Endometrium (tissue), 2 donors: ENCODE measurements around the gene LRRC70.

Experiments
- FAIRE-seq: peaks from 2 replicates; lab custom pipeline; 2012; peaks lifted over from hg19 to GRCh38; lab: Jason Lieb, UNC
- donor health status: control.
- donor health status: control.

The LRRC70 gene

DNA sequence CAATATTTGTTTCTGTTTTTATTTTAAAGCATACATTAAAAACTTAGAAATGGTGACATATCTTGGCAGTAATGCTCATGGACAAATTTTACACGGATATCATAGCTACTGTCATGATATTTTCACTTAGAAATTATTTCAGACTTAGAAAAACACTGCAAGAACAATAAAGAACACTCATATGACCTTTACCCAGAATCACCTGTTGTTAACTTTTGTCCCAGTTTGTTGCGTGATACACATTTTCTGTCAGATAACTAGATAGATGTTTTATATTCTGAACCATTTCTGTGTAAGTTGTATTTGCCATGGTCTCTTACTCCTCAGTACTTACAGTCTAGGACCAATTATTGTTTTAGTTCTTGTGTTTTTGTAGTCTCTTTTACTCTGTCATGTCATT is 3.6 kb upstream of the LRRC70 start:
- FAIRE-seq, result no peak

DNA sequence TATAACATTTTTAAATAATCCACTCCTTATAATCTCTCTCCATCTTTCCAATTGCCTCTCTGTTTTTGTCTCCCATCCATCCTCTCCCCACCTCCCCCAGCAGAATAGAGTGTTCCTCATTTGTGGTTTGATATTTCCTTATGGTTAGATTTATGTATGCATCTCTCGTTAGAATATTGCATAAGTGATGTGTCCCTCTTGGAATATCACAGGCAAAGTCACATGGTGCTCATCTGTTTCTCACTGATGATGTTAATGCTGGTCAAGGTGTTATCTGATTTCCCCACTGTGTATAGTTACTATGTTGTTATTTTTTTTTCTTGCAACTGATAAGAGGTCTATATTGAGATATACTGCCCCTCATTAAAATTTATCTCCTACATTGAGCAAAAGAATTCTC is 3.1 kb upstream of the LRRC70 start:
- FAIRE-seq, result no peak

DNA sequence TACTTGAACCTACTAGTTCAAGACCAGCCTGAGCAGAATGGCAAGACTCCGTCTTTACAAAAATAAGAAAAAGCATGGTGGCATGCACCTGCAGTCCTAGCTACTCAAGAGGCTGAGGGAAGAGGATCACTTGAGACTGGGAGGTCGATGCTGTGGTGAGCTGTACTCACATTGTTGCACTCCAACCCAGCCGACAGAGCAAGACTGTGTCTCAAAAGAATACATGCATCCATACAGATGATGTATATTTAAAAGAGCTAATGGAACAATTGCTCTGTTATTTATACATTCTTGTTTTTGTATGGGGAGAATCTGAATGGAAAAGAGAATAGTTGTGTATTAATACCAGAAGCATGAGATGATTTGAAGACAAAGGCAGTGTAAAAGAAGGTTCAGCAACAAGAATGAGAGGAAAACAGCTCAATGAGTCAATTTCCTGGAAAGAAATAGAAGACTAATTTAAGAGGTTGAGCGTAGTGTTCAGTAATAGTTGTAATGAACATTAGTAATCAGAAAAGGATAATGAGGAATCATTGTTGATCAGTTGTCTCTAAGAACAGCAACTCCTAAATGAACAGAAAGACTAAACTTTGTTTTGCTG is 1.9 kb upstream of the LRRC70 start:
- FAIRE-seq, result no peak

DNA sequence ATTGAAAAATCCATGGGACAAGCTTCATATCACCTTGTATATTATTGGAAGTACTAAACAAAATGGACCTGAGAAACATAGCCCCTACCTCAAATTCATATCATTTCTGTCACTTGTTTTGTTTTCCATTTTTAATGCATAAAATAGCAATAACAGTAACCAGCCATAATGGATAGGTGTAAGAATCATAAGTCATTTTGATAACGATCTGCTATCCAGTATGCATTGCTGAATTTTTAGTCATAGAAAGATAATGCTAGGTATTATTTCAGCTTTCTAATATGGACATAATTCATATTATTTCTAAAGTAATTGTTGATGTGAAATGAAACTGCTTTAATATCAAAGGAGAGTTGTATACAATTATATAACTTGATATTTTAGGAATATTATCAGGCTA is 1.1 kb upstream of the LRRC70 start:
- no peak for FAIRE-seq

DNA sequence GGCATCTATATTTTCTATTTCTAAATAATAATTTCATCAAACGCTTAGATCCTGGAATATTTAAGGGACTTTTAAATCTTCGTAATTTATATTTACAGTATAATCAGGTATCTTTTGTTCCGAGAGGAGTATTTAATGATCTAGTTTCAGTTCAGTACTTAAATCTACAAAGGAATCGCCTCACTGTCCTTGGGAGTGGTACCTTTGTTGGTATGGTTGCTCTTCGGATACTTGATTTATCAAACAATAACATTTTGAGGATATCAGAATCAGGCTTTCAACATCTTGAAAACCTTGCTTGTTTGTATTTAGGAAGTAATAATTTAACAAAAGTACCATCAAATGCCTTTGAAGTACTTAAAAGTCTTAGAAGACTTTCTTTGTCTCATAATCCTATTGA is 1.1 kb downstream of the LRRC70 start:
- FAIRE-seq, result no peak

DNA sequence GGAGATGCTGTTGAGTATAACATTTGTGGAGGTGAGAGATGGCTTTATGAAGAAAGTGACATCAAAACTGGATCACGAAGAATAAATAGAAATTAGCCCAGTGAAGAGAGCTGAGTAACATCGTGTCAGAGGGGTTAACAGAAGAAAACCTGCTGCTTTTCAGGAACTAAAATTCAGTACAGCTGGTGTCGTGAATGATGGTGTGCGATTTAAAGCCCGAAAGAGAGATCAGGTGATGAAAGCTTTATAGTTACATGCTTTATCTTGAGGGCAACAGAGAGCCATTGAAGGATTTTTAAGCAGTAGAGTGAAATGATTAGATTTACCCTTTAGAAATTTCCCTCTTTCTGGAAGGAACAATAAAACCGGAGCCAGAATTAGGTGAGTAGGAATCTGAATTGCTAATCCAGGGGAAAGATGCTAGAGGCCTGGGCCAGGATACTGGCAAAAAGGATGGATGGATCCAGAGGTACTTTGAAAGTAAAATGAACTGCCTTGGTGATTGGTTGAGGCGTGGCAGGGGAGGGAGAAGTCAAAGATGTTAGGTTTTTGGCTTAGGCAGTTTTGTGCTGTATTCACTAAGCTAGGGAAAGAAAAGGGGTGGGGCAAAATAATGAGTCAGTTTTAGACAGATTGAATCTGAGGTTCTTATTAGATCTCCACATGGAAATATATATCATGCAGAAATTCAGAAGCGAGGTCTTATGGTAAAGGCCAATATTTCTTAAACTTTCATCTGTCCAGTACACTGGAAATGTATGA is 3.4 kb downstream of the LRRC70 start:
- no peak for FAIRE-seq

DNA sequence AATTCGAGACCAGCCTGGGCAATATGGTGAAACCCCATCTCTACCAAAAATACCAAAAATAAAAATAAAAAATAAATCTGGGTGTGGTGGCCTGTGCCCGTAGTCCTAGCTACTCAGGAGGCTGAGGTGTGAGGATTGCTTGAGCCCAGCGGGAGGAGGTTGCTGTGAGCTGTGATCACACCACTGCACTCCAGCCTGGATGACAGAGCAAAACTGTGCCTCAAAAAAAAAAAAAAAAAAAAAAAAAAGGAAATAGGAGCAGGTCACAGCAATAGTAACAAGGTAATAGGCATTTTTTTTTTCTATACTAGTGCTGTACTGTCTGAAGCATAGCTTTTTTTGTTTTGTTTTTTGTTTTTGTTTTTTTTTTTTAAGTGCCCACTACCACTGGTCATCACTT is 5.8 kb downstream of the LRRC70 start:
- no peak for FAIRE-seq

DNA sequence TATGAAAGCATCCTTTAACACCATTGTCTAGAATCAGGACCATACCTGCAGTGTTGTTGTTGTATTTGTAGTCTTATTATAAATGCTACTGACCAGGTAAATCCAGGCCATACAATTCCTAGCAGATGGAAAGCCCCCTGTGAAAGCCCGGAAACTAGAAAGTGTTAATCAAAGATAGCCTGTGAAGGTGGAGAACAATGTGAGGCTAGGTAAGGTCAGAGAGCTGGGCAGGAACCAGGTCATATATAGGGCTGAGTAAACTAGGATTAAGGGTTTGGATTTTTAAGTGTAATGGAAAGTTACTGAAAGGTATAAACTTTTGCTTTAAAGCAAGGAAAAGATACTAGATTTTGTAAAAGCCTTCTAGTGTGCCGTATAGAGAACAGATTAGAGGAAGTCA is 6.7 kb downstream of the LRRC70 start:
- FAIRE-seq, result no peak

DNA sequence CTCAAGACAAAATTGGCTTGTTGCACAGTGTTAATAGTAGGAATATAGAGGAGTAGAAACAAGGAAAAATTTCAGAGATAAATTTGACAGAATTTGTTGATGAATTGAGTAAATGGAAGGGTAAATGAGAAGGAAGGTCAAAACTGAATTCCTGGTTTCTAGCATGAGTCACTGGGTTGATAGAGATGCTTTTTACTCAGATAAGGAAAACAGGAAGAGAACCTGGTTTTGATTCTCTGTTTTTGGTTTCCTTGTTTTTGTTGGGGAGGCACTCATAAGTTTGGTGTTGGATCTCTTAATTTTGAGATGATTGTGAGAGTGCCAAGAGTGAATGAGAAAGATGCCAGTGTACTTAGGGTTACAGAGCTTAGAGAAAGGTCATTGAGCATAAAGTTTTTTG is 7.1 kb downstream of the LRRC70 start:
- no peak for FAIRE-seq

DNA sequence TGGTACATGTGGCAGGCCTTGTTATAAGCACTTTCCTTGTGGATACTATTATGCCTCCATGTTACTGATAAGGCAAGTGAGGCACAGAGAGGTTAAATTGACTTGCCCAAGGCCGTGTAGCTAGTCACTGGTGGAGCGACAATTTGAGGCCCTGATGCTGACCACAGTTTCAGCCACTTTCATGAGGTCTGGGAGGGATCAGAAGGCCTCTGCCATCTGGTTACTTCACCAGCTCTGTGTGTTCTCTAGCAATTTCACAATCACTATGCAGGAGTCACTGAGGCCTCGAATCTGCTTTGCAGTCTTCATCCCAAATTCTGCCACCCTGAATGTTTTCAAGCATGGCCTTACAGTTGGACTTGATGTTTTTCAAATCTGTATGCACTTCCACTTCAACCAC is 9.1 kb downstream of the LRRC70 start:
- no peak for FAIRE-seq

DNA sequence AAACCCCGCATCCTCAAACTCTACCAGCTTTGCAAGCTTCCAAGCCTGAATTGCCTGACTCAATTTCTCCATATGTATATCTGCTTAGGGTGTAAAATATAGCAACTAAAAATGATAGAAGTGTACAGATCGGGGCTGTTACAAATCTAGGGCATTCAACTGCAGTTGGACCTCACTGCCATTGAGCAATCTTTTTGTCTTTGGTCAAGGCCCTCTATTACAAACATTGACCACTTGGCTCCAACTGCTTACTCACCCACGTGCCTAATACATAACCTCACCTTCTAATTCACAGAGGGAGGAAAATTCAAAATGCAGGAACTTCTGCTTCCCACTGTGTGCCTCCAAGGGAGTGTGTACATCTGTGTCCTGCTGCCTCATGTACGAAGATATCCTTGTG is 10.0 kb downstream of the LRRC70 start:
- no peak for FAIRE-seq

DNA sequence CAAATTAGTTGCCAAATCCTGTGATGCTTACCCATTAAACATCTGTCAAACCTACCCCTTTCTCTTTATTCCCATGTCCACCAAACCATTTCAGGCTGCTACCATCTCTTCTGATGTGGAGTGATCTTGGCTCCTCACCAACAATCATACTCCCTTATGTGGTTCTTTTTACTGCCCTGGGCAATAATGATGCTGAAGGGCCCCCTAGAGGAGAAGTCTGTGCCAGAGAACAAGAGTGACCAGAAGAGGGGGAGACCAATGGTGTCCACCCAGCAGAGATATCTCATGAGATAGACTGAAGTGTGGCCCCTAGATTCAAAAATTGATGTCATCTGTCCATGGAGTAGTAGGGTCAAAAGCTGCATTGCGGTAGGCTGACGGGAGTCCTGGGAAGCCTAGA is 10.9 kb downstream of the LRRC70 start:
- FAIRE-seq, result no peak

DNA sequence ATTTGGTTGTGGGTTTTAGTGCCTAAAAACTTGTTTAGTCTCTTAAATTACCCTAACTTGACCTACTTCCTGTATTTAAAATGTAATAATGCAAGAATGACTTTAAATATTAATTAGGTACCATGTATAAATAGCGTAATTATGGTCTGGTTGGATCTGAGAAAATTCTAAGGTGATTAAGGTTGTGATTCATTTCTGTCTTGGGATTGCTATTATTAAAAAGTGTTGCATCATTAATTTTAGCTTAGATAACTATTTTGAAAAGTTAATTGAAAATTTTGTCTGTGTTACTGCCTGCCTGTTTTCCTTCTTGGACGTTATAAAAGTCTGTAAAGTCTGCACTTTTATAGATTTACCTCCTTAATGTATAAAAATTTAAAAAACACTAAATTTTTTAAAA is 11.8 kb downstream of the LRRC70 start:
- no peak for FAIRE-seq

DNA sequence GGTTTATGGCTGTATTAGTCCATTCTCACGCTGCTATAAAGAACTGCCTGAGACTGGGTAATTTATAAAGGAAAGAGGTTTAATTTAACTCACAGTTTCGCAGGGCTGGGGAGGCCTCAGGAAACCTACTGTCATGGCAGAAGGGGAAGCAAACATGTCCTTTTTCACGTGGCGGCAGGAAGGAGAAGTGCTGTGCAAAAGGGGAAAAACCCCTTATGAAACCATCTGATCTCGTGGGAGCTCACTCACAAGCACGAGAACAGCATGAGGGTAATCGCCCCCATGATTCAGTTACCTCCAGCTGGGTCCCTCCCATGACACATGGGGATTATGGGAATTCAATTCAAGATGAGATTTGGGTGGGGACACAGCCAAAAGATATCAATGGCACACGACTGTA is 13.9 kb downstream of the LRRC70 start:
- no peak for FAIRE-seq

DNA sequence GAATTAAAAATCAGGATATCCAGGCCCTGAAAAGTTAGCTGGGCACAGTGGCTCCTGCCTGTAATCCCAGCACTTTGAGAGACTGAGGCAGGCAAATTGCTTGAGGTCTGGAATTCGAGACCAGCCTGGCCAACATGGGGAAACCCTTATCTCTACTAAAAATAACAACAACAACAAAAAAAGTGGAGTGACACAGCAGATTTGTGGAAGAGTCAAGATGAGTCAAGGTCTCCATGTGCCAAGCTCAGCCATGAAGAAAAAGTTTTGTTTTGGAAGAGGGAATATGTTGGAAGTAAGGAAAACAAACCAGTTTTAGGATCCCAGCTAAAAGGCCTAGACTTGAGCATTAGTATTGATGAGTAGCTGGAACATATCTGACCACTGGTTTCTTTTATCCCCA is 14.7 kb downstream of the LRRC70 start:
- no peak for FAIRE-seq

DNA sequence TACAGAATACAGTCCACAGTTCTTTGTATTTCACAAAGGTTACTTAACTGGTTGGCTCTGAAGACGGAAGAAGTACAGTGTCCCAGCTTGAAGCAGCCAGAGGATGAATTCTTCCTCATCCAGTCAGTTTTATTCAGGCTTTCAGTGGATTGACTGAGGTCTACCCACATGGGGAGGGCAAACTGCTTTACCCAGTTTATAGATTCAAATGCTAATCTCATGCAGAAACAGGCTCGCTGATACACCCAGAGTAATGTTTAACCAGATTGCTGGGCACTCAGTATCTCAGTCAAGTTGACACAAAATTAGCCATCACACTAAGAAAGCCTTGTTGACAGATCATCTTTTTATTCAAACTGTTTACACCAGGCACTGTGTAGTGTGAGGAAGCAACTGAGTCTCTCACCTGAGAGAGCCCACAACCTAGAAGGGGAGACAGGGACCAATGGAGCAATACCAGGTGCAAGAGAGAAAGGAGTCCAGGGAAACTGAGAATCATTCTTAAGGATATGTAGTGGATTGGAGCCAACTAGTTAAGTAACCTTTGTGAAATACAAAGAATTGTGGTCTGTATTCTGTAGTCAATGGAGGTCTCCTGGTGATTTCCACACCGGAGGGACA is 15.9 kb downstream of the LRRC70 start:
- FAIRE-seq, result no peak

DNA sequence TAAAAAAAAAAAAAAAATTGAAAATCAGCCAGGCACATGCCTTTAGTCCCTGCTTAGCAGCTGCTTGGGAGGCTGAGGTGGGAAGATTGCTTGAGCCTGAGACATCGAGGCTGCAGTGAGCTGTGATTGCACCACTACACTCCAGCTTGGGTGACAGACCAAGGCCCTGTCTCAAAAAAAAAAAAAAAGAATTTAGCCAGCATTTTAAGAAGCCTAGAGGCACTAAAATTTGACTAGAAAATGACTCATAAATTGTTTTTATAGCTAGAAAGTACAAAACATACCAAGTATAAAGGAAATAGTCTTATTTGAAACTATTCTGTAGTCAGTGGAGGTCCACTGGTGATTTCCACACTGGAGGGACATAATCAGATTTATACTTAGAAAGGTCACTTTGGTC is 17.5 kb downstream of the LRRC70 start:
- no peak for FAIRE-seq

DNA sequence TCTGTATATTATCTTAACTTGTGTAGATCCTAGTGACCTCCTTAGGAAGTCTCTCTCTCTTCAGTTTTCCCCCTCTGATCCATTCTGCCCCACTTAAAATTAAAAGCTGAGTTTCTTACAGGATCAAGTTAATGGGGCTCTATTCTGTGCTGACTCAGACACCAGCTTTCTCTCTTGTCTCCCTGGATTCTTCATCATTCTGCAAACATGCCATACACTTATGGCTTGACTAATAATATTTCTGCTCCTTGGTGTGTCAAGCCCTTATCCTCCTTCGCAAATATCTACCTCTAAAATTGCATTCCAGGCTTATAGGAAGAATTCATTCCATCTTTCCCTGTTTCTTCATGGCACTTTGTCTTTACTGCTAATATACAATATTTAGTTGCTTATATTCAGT is 18.1 kb downstream of the LRRC70 start:
- no peak for FAIRE-seq

DNA sequence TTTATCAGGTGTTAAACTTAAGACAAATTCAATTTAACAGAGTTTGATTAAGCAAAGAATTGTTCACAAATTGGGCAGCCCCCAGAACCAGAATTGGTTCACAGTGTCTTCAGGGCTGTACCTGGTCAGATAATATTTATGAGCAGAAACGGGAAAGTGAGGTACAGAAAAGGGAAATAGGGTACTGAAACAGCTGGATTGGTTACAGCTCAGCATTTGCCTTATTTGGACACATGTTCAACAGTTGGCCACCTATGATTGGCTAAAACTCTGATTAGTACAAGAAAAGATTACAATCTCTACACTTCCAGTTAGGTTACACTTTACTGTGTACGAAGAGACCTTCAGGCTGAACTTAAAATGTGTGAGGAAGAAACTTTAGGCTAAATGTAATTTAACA is 18.7 kb downstream of the LRRC70 start:
- FAIRE-seq, result no peak

DNA sequence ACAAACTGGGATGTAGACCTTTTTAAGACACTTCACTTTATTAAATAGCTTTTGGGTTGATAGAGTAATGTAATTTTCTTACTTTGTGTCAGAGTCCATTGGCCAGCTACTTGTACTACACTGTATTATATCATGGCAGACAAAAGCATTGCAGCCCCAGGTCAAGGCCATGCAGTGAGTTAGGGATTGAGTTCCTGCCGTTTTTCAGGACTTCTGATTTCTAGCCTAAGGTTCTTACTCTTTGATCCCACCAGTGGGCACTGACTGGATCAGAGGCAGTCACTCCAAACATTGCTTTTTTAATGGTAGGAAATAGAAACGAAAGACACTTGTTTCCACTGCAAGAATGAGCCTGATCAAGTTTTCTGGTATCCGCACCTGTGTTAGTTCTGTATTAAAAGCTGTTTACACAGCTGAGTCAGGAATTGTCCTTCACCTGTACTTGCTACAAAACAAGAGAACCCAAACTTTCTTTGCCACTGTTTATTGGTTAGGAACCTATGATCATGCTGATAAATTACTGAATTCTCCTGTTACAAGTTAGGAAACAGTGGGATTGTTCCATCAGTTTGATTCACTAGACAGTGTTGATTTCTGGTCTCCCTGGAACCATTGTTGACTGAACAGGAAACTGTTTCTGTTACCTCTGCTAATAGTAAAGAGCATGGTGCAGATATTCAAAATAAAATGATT is 22.1 kb downstream of the LRRC70 start:
- no peak for FAIRE-seq

DNA sequence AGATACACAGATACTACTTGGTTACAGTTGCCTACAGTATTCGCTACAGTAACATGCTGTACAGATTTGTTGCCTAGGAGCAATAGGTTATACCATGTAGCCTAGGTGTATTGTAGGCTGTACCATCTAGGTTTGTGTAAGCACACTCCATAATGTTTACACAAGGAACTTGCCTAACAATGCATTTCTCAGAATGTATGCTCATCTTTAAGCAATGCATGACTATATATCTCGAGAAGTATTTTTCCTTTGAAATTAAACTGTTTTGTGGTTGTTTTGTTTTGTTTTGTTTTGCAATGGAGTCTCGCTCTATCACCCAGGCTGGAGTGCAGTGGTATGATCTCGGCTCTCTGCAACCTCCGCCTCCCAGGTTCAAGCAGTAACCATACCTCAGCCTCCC is 25.3 kb downstream of the LRRC70 start:
- no peak for FAIRE-seq

DNA sequence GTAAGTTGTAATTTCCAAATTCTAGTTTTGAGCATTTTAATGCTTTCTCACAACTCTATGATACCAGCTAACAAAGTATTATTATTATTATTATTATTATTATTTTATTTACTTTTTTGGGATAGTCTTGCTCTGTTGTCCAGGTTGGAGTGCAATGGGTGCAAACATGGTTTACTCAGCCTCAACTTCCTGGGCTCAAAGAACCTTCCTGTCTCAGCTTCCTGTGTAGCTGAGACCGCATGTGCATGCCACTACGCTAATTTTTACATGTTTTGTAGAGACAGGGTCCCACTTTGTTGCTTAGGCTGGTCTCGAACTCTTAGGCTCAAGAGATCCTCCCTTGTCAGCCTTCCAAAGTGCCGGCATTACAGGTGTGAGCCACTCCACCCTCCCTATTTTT is 27.0 kb downstream of the LRRC70 start:
- FAIRE-seq, result no peak

DNA sequence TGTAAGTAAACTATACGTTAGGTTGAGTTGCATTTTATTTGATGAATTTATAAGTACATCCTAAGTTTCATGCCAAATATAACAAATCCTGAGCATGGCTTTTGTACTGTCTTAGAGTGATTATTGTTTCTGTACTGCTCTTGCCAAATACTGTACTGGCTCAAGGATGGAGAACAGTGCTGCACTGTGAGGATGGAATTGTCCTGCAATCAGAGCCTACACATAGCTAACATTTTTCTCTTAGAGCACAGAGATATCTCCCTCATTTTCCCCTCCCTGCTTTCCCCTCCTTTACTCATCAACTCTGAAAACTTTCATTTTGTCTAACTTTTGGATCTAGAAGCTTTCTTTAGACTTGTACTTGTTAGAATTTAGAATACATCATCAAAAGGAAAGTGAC is 28.3 kb downstream of the LRRC70 start:
- FAIRE-seq, result no peak
